ENCODE data around the gene RCL1.

RCL1 gene

DNA sequence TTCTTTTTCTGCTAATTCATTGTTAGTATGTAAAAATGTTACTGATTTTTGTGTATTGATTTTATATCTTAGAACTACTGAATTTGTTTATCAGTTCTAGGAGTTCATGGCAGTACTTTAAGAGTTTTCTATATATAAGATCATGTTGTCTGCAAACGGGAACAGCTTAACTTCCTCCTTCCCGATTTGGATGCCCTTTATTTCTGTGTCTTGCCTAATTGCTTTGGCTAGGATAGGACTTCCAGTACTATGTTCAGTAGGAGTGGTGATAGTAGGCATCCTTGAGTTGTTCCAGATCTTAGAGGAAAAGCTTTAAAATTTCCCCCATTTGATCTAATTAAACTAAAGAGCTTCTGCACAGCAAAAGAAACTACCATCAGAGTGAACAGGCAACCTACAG lies 20.1 kb downstream of the RCL1 start:
- no peak for DNase-seq

DNA sequence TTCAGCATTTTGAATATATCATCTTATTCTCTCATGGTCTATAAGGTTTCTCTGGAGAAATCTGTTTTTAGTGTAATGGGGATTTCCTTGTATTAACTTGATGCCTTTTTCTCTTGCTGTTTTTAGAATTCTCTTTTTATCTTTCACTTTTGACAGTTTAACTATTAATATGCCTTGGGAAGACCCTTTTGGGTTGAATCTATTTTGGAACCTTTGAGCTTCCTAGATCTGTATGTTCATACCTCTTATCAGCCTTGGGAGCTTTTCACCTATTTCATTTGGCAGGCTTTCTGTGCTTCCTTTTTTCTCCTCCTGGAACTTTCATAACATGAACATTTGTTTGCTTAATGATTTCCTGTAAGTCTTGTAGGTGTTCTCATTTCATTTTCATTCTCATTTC lies 22.2 kb downstream of the RCL1 start:
- DNase-seq, result no peak

DNA sequence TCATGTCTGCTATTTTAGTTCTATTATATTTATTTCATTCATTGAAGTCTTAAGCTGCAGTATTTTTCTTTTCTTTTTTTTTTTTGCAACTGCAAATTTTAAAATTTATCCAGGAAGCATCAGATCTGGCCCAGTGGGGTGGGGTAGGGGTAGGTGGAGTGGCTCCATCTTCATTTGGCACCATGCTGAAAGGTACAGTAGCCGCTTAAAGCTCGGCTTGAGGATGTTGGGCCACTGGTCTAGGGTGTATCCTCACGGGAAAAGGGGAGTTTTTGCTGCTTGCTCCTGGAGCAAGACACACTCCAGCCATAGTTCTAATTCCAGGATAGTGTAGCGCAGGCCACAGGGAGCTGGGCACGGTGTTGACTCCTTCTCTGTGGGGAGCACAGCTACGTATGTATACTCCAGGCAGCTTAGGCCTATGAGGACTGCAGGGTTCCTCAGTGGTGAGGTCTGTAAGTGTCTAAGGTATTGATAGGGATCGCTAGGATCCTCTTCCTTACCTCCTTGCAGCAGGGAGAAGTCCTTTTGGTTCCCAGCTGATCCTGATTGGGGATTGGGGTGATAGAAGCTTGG lies 22.7 kb downstream of the RCL1 start:
- DNase-seq, result no peak

DNA sequence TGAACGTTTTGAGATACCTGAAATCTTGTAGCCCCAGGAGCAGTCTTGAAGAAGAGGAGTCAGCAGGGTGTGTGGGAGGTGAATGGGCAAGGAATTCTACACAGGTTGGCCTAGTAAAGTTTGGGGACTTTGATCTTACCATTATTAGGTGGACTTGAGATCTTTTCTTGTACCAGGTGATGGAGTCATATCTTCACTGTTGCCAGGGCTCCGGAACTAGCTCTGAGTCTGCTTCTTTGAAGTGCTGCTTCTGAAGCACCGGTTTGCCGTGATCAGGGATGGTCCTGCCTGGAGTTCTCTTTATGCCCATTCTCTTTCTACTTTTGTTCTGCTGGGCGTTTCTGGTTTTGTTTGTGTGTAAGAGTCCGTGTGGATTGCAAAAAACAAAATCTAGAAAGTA lies 27.4 kb downstream of the RCL1 start:
- DNase-seq, result no peak

DNA sequence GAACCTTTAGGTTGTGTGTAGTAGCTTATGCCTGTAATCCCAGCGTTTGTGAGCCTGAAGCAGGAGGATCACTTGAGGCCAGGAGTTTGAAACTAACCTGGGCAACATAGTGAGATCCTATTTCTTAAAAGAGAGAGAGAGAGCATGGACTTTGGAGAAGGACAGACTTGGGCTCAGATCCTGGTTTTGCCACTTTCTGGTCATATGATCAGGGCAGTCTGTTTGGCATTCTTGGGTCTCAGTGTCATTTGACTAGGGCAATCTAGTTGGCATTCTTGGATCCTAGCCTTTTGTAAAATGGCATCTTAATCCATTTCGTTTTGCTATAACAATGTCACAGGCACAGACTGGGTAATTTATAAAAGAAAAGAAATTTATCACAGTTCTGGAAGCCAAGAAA lies 28.4 kb downstream of the RCL1 start:
- DNase-seq, result no peak

DNA sequence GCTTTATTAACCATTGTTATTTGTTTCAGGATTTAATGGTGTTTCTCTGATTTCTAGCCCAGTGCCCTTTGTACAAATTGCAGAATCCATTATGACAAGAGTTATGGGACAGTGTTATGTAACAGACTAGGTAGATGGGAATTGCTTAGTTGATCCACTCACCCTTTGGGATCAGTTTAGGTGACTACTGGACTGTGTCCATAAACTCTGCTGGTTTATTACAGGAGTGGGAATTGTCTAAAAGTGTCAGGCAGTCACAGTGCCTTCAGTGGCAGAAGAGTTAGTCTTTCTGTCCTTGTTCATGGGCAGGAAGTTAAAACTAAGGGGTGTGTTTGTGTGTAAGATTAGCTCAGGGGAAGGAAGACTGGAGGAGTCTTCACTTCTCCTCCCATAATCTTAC lies 29.3 kb downstream of the RCL1 start:
- DNase-seq, result no peak

DNA sequence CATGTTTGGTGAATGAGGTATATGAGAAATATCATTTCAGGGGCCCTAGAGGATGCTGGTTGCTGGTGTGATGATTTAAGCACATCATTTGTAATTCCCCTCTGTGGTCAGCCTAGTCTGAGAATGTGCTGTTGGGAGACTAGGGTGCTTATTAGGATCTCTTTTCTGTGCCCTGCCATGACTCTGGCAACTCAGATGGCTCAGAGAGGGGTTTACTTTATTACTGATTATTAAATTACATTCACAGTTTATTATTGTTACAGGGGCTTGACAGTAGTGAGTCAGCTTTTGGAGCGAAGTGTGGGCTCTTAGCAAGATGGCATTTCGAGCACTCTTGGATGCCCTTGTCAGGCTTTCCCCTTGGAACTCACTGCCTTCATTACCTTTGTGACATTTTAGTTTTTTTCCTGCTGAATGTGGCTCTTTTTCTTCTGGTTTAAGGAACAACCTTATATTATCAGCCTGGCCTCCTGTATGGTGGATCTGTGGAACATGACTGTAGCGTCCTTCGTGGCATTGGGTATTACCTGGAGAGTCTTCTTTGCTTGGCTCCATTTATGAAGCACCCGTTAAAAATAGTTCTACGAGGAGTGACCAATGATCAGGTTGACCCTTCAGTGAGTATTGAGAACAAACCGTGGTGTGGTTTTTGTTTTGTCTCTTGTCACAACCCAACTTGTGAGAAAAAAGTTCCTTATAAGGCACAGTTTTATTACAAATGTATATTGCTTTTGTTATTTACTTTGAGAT lies 33.8 kb downstream of the RCL1 start:
- no peak for DNase-seq

DNA sequence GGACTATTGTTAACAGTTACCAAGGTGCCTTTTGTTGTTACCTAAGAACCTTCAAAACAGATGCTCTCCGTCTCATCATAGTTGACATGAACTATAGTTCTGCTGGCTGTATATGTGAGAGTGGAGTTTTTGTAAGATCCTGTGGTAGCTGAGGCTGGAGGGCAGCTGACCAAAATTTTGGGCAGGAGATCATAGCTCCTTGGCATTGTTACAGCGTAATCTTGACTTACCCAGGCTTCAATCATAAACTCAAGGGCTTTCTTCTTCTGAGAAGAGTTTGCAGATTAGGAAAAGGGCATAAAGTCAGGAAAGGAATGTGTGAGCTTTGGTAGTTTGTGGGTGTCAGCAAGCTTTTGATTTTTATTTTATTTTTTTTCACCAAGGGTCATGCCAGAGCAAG lies 34.5 kb downstream of the RCL1 start:
- DNase-seq, result no peak

DNA sequence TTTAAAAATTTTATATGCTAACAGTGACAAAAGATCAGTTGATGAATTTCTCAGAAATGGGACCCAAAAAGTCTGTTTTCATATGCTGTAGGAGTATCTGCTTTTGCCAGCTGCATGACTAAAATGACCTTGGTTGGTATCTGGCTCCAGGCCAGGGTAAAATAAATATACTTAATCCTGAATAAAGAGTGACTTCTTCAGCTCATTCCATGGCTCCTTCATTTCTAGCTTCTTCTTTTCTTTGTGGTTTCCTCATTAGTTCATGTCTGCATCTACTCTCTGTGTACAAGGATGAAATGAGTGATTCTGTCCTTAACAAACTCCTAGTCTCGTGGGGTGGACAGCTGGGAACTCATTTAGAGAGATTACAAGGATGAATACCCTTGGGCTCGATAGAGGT lies 36.0 kb downstream of the RCL1 start:
- no peak for DNase-seq

DNA sequence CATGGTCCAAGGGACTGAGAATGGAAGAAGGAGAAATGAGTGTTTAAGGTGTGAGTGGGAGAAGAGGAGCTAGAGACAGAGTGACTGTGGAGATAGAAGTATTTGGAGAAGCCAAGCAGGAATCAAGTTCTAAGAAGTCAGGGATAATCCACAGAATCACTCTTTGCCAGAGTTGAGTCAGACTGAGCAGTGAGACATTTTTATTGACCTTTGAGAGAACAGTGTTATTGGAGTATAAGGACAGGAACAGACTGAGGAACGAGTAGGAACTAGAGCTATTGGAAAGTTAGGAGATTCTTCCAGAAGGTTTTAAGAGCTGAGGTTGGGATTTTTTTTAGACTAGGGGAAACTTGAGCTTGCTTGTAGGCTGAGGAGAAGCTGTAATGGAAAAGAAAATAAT lies 37.2 kb downstream of the RCL1 start:
- no peak for DNase-seq

DNA sequence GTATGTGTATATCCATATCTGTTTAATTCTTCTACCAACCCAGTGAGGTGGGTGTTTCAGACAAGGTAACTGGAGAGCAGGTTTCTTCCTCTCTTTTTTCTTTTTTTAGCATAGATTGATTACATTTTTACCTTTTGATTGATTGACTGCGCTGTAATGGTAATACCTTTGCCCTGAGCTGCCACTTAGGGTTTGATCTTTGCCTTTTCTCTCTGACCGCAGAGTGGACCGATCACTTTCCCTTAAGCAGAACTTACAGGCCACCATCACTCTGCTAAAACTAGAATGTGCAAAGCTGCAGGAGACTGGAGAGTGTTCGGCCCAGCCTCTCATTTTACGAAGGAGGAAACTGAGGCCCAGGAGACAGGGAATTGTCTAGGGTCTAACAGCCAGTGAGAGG lies 38.0 kb downstream of the RCL1 start:
- no peak for DNase-seq

DNA sequence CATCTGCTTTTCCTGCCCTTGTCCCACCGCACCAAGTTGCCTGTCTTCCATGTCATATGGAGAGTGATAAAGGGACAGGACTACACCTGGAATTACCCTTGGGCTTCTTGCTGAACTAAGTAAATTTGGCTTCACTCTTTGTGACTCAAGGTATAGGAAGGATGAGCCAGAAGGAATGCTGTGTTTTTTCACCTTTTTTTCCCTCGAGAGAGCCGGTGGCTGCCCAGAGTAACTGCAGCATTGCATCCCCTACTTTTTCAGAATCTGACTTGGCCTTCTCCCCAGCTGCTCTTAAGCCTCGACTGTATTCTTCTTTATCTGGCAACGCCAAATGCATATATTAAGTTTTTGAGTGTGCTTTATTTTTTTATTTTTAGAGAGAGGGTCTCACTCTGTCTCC lies 38.4 kb downstream of the RCL1 start:
- DNase-seq, result no peak

DNA sequence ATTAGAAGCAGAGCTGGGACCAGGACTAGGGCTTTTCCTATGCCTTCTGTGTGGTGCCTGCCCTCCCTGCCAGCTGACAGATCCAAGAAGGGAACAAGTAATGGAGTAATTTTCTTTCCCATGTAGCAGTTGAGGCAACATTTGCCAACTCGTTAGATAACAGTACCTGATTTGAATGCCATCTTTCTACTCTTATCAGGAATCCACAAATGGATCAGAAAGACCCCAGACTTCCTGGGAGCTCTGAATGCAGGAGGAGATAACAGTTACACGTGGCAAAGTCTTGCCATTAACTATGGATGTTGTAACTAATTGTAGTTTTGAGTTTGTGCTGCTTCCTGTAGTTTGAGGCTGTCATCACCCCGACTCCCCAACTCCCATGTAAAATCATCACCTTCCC lies 39.2 kb downstream of the RCL1 start:
- DNase-seq, result no peak

DNA sequence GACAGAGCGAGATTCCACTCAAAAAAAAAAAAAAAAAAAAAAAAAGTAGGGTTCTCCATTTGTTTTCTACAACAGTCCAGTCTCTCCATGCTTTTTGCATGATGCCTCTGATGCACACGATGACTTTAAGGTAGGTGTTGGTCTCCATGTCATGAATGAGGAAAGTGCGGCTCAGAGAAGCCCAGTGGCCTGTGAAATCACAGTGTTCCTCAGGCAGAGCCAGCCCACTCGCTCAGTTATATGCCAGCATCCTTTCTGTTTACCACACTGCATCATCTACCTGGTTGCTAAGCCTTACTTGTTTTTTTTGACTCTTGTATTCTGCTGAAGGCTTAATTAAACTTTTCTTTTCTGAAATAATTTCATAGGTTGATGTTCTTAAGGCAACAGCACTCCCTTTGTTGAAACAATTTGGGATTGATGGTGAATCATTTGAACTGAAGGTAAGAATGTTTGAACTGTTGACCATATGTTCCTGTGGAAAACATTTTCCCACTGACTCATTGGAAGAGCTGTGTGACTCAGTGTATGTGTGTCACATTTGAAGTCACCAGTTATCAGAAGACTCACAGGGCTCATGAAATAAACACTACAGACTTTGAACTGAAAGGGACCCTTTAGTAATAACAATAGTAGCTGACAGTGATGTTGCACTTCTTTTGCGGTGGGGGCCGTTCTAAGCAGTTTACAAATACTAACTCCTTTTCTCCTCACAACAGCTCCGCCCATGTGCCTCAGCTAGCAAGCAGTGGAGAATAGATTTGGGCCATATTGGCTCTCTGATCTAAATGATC lies 40.2 kb downstream of the RCL1 start:
- DNase-seq, result no peak

DNA sequence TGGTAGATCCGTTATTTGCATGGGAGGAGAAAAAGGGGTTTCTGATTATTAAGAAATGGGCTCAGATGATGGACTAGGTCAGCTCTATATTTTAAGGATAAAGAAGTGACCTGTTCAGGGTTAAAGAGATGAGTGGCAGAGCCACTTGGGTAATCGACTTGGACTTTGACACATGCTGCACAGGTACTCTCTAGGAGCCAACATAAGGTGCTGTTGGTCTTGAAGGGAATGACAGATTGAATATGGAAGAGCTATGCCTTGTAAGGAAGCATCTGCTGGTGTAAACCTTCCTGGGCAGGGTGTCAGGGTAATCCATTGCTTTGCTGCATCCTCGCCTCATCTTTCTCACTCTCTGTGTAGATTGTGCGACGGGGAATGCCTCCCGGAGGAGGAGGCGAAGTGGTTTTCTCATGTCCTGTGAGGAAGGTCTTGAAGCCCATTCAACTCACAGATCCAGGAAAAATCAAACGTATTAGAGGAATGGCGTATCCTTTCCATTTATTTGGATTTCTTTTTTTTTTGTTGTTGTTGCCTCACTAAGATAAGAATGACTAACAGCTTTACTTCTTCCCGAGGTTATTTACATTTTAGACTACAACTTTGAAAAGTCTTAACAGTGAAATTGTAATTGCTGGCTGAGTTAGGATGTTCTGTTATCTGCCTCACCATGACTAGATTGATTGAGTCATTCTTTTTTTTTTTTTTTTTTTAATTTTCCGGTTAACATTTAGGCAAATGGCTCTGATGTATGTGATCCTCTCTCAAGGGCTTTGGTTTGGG lies 41.2 kb downstream of the RCL1 start:
- no peak for DNase-seq

DNA sequence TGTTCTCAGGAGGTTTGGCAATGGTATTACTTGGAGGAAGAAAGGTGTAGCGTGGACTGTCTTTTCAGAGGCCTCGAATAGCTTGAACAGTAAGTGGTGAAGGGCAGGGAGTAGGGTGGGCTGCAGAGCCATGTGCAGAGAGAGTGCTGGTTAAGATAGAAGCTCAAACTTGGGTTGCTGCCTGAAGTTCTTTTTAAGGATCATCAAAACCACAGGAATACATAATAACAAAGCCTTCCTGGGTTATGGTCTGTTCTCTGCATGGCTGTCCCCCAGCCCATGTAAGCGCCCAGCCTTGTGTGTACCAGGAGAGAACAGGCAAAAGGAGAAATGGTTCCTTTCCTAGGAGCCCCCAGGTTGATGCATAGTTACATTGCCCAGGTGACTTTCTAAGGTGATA lies 43.9 kb downstream of the RCL1 start:
- DNase-seq, result no peak

DNA sequence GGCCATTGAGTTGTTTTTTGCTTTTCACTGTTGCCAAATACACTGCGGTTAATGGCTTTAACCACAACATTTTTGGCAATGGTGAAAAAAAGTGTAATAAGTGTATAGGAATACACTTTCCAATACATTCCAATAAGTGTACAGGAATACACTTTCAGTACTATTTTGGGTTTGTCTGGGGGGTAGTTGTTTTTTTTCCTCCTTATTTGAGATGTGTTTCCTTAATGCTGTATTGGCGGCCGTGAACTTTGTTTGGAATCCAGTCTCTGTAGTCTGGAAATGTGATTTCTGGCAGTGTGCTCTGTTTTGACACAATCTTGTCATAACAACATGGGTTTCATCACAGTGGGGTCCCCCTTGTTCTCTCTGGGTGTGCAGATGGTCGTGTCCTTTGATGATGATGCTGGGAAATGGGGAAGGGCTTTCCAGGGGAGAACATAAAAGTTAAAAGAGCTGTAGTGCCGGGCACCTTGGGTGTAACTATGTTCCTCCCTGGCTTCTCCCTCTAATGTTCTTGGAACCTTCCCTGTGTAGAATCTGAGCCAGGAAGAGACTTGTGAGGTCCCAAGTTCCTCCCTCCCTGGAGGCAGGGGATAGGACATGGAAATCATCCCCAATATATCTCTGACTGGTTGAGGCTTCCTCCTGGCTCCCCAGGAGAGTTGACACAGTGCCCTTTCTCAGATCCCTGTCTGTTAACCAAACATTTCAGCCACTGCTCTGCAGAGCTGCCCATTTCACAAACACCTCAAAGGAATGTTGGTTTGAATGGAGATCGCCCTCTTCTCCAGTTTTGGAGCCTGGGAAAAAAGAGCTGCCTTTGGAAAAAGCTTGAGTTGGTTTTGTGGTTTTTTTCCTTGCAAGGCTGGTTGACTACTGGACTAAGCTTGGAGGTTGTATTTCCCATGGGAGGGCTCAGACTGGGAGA lies 44.8 kb downstream of the RCL1 start:
- no peak for DNase-seq

DNA sequence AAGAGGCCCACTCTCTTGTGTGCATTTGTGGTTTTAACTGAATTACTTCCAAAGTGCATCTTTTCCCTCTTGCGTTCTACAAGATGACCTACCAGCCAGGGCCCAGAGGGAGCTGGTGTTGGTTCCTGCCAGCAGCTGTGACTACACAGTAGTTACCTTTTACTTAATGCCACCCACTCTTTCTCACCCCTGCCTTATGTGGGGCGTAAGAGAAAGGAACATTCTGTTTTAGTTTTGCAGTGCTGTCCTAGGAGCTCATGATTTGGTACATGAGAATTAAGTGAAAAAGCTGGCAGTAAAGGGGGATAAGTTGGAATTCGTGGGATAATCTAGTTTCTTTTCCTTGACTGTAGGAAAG lies 45.4 kb downstream of the RCL1 start:
- no peak for DNase-seq

DNA sequence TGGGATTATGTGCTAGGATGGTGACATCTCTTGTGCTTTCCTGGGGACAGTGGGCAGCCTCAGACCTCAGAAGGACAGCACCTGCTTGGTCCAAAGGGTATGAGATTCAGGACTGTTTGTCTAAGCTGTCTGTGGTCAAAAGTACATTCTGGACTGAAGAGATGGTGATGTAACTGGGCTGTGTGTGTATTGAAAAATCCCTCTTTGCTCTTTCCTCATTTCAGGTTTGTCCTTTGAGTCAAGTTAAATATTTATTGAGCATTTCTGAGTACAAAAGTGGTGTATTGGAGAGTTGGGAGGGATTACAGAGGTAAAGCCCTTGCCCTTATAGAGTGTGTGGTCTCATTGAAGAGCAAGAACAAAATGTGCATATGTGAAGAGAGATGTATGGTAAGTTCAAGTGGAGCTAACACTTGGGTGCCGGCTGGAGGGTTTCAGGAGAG lies 46.7 kb downstream of the RCL1 start:
- DNase-seq, result no peak

DNA sequence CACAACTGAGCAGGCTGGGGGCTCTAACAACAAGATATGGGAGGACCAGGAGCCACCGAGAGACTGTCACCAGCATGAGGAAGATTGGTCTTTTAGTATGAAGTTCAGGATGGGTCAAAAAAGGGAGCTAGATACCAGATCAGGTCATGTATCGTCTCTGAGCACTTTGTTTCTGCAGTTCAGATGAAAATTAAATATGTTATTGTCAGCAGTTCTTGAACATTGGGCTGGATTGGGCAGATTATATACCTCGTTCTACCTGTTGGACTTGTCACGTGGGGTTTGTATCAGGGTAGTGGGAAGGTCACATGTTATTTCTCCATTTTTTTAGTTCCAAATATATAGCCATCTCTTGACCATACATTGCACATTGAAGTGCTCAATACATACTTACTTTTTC lies 47.3 kb downstream of the RCL1 start:
- DNase-seq, result no peak

DNA sequence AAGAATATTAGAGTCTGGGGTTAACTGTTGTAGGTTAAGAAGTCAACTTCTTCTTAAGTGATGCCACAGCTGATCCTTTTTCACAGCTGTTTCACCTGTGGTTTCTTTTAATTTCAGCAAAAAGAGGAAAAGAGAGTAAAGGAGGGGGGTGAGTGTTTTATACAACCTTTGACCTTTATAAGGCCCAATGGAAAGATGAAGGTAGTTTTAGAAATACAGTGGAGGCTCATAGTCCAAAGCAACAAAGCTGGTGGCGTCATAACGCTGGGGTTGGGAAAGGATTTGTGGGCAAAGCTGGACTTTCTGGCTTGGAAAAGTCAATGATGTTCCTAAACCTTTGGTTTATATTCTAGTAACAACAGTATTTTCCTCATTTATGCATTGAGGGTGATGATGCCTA lies 49.5 kb downstream of the RCL1 start:
- DNase-seq, result no peak

DNA sequence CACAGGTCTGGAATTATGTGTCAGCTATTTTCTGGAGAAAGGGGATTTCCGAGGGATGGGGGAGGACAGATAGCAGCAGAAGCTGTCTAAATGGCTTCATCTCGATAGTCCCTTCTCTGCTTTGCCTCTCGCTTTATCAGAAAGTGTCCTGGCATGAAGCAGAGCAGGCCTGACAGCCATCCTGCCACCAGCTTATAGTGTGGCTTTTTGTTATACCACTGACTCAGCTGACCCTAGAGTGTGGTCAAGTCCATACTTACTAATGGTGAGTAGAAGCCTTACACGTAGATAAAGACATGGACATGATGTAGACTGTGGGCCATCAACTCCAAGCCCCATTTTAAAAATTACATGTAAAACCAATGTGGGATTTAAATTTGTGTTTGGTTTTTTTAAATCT lies 50.0 kb downstream of the RCL1 start:
- DNase-seq, result no peak

Measured in midbrain (tissue), 1 donor.